HL-60 (cell line): ENCODE results near the gene CNTNAP2.

Experiments
- DNase-seq, 2 experiments: peaks; one replicate each; pipeline ENCODE4 v3.0.0-alpha.2; 2010 to 2020; ENCODE audit warnings: low read depth in 1 of 2, low spot score in 1 of 2
- H3K27ac ChIP-seq: fragments of 250-450 bp; sonication (Bioruptor Pico); replicated peaks from 2 replicates; pipeline ENCODE4 v1.5.1; 2020; ENCODE audit warnings: mild to moderate bottlenecking, moderate library complexity
- H3K27me3 ChIP-seq: fragments of 250-450 bp; sonication (Bioruptor Pico); 2 replicates; pipeline ENCODE4 v1.5.1; 2021; ENCODE audit warnings: mild to moderate bottlenecking, moderate library complexity; ENCODE audit not compliant: insufficient read depth, poor library complexity, severe bottlenecking
- H3K4me3 ChIP-seq: replicated peaks from 2 replicates; pipeline ENCODE4 v1.5.1; 2011; ENCODE audit warnings: mild to moderate bottlenecking, control low read depth, low read length; ENCODE audit not compliant: insufficient read depth
- GABPA ChIP-seq: IDR thresholded peaks from 2 replicates; pipeline ENCODE4 v1.6.1; 2012; ENCODE audit warnings: low read depth
- POLR2AphosphoS5 ChIP-seq: IDR thresholded peaks from 2 replicates; pipeline ENCODE4 v1.6.1; 2012; ENCODE audit warnings: low read depth
- SPI1 ChIP-seq: IDR thresholded peaks from 2 replicates; pipeline ENCODE4 v1.6.1; 2012; ENCODE audit warnings: low read depth, mild to moderate bottlenecking, borderline replicate concordance
- TF ChIP-seq, protein P1 (sequence below): IDR thresholded peaks from one replicate; pipeline ENCODE4 v1.5.1; 2011; ENCODE audit warnings: low read length, control low read depth, inconsistent platforms; ENCODE audit not compliant: insufficient read depth
- TF ChIP-seq, protein P2 (sequence below): IDR thresholded peaks from 2 replicates; pipeline ENCODE4 v1.6.1; 2012; ENCODE audit warnings: low read depth; ENCODE audit not compliant: insufficient replicate concordance

The CNTNAP2 gene

DNA sequence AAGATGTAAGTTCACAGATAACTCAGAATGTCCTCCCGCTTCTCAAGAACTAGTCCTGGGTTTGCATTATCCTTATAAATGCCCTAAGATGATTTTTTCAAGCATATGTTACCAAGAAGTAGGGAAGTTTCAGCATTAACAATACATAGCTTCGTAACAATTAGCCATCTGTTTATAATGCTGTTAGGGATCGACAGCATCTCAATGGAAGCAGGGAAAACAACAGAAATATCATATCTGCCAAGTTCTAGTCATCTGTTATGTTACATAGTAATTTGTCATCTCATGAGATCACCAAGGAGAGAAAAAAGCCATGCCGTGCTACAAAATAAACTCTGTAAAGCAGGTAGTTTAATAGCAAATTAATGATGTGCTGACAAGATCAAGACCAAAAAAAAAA is 1742.4 kb downstream of the CNTNAP2 start:
- Histone ChIP-seq H3K4me3 (no peak overlapping the region), H3K27ac (no peak overlapping the region), H3K27me3 (no peaks in the 10 kb centered on the region)
- TF ChIP-seq, protein P1, sequence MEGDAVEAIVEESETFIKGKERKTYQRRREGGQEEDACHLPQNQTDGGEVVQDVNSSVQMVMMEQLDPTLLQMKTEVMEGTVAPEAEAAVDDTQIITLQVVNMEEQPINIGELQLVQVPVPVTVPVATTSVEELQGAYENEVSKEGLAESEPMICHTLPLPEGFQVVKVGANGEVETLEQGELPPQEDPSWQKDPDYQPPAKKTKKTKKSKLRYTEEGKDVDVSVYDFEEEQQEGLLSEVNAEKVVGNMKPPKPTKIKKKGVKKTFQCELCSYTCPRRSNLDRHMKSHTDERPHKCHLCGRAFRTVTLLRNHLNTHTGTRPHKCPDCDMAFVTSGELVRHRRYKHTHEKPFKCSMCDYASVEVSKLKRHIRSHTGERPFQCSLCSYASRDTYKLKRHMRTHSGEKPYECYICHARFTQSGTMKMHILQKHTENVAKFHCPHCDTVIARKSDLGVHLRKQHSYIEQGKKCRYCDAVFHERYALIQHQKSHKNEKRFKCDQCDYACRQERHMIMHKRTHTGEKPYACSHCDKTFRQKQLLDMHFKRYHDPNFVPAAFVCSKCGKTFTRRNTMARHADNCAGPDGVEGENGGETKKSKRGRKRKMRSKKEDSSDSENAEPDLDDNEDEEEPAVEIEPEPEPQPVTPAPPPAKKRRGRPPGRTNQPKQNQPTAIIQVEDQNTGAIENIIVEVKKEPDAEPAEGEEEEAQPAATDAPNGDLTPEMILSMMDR: no peak
- TF ChIP-seq GABPA: no peak
- TF ChIP-seq, protein P2, sequence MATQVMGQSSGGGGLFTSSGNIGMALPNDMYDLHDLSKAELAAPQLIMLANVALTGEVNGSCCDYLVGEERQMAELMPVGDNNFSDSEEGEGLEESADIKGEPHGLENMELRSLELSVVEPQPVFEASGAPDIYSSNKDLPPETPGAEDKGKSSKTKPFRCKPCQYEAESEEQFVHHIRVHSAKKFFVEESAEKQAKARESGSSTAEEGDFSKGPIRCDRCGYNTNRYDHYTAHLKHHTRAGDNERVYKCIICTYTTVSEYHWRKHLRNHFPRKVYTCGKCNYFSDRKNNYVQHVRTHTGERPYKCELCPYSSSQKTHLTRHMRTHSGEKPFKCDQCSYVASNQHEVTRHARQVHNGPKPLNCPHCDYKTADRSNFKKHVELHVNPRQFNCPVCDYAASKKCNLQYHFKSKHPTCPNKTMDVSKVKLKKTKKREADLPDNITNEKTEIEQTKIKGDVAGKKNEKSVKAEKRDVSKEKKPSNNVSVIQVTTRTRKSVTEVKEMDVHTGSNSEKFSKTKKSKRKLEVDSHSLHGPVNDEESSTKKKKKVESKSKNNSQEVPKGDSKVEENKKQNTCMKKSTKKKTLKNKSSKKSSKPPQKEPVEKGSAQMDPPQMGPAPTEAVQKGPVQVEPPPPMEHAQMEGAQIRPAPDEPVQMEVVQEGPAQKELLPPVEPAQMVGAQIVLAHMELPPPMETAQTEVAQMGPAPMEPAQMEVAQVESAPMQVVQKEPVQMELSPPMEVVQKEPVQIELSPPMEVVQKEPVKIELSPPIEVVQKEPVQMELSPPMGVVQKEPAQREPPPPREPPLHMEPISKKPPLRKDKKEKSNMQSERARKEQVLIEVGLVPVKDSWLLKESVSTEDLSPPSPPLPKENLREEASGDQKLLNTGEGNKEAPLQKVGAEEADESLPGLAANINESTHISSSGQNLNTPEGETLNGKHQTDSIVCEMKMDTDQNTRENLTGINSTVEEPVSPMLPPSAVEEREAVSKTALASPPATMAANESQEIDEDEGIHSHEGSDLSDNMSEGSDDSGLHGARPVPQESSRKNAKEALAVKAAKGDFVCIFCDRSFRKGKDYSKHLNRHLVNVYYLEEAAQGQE: no peak
- no peak for TF ChIP-seq POLR2AphosphoS5
- no peak for DNase-seq

DNA sequence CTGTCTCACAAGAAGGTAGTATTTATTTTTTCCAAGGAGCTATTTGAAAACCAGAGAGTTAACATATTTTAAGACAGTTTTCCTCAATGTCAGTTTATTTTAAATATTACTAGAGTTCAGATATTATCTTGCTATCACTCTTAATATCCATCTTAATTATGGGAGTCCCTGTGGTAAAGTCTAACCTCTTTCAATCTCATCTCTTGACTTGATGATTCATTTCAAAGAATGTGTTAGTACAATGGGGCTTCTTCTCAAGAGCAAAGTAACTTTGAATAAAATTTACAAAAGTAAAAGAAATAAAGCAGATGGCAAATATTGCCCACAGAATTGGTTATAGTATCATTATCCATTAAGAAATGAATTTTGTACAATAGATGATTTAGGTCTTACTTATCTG is 1742.9 kb downstream of the CNTNAP2 start:
- TF ChIP-seq, protein P1: no peak
- TF ChIP-seq, protein P2: no peak
- no peak for TF ChIP-seq POLR2AphosphoS5
- TF ChIP-seq SPI1: no peak
- TF ChIP-seq GABPA: no peak
- Histone ChIP-seq H3K4me3 (no peak overlapping the region), H3K27me3 (no peaks in the 10 kb centered on the region), H3K27ac (no peak overlapping the region)
- DNase-seq: no peak

DNA sequence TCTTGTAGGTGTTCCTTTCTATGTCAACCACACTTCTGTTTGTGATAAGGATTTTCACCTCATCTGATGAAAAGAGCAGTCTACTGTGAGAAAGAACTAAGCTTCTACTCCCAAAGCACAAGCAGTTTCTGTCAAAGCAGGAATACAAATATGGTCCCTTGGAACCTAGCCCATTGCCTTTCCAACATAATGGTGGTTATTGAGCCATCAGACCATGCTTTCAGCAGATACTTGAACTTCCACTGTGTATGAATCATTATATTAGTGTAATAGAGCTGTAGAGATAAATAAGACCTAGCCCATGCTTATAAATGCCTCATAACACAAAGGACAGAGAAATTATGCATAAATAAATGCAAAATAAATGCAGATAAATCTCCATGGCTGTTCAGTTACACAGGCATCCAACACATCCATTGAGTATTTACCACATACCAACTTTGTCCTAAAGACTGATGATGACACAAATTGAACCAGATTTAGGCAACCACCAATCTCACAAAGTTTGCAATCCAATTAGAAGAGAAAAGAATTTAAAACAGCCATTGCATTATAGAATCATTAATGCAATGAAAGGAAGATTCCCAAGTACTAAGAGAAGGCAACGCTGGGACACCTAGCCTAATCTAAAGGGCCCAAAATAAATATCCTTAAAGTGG is 1744.6 kb downstream of the CNTNAP2 start:
- TF ChIP-seq, protein P1: no peak
- TF ChIP-seq POLR2AphosphoS5: no peak
- no peak for TF ChIP-seq GABPA
- TF ChIP-seq, protein P2: no peak
- no peak for TF ChIP-seq SPI1
- Histone ChIP-seq H3K27ac (no peak overlapping the region), H3K27me3 (no peaks in the 10 kb centered on the region), H3K4me3 (no peak overlapping the region)
- no peak for DNase-seq
